Skin of body (tissue), 2 donors: ENCODE results near the gene ZNF496. TPM values are rescaled to one million over a fixed set of nuclear protein-coding genes. Genes with fewer than 3 reads are reported as not detected.

Experiments used
- small RNA-seq: library from RNA; depleted of rRNA; stranded (forward); fragments of <200 nt; gene quantifications from one replicate; pipeline ENCODE3, GENCODE V24; 2014; ENCODE audit warnings: low replicate concordance
- total RNA-seq: library from RNA; depleted of rRNA; stranded (reverse); fragments of >200 nt; gene quantifications from one replicate; pipeline ENCODE4 v1.2.3, GENCODE V29; 2014

ZNF496 gene
- total RNA-seq, 1 donor from 2014 or later, result 14.1 TPM

Small RNAs within 50 kb of the gene (small RNA-seq; reads per million reads assigned to genes)
- gene RF00019, result not detected

Other genes starting within 250 kb of the ZNF496 start
- gene ZNF669, start 227.5 kb downstream of the ZNF496 start, total RNA-seq, result 6.8 TPM
- gene ZNF124, start 159.8 kb downstream of the ZNF496 start, total RNA-seq, result 54.8 TPM
- gene VN1R5, start 75.8 kb downstream of the ZNF496 start, total RNA-seq, result not detected
- gene NLRP3, start 84.3 kb upstream of the ZNF496 start, total RNA-seq, result 2.8 TPM
- not detected for gene OR2B11, start 126.2 kb upstream of the ZNF496 start, total RNA-seq
- not detected for gene OR2C3, start 204.6 kb upstream of the ZNF496 start, total RNA-seq
- gene GCSAML, start 217.3 kb upstream of the ZNF496 start, total RNA-seq, result 1.1 TPM